TTC549 (cell line): ENCODE measurements around the gene ITPK1.
"Not testable (repeated sequence)": the region's sequence is repeated elsewhere in the genome, so short reads cannot be mapped to it uniquely, and the experiment has no call there.

Experiments
- FAIRE-seq: peaks from 2 replicates; lab custom pipeline; 2012; peaks lifted over from hg19 to GRCh38; lab: Jason Lieb, UNC

Gene ITPK1

GRCh38 chr14:93115821-93116675, at the start of gene ITPK1:
Gene ITPK1, minus strand, starts transcription at chr14:93115925. Its CDS starts 762 bp downstream, at chr14:93115163.
- no peak for FAIRE-seq

- no peak for FAIRE-seq
Measured at GRCh38 chr14:93163564-93163963, 47.8 kb upstream of the ITPK1 start.

GRCh38 chr14:93161411-93161940, 45.8 kb upstream of the ITPK1 start:
- FAIRE-seq, result no peak

GRCh38 chr14:93160353-93160801, 44.7 kb upstream of the ITPK1 start:
- FAIRE-seq, result no peak

- FAIRE-seq, result not testable (repeated sequence)
Measured at GRCh38 chr14:93159625-93160352, 44.1 kb upstream of the ITPK1 start.

- not testable (repeated sequence) for FAIRE-seq
Measured at GRCh38 chr14:93158349-93158748, 42.6 kb upstream of the ITPK1 start.

GRCh38 chr14:93156693-93157369, 41.1 kb upstream of the ITPK1 start:
- no peak for FAIRE-seq

GRCh38 chr14:93155667-93156066, 39.9 kb upstream of the ITPK1 start:
- no peak for FAIRE-seq

GRCh38 chr14:93153121-93153520, 37.4 kb upstream of the ITPK1 start:
- FAIRE-seq, result no peak

GRCh38 chr14:93150227-93151208, 34.8 kb upstream of the ITPK1 start:
- FAIRE-seq, result no peak

GRCh38 chr14:93148979-93149378, 33.3 kb upstream of the ITPK1 start:
- no peak for FAIRE-seq

- FAIRE-seq, result no peak
Measured at GRCh38 chr14:93146119-93146518, 30.4 kb upstream of the ITPK1 start.

- FAIRE-seq, result no peak
Measured at GRCh38 chr14:93142854-93143652, 27.3 kb upstream of the ITPK1 start.

- FAIRE-seq, result no peak
Measured at GRCh38 chr14:93137864-93138263, 22.1 kb upstream of the ITPK1 start.

- FAIRE-seq, result not testable (repeated sequence)
Measured at GRCh38 chr14:93136508-93136907, 20.8 kb upstream of the ITPK1 start.

- no peak for FAIRE-seq
Measured at GRCh38 chr14:93136009-93136408, 20.3 kb upstream of the ITPK1 start.

- no peak for FAIRE-seq
Measured at GRCh38 chr14:93135399-93135798, 19.7 kb upstream of the ITPK1 start.

- FAIRE-seq, result no peak
Measured at GRCh38 chr14:93133464-93133863, 17.7 kb upstream of the ITPK1 start.

GRCh38 chr14:93132472-93133065, 16.8 kb upstream of the ITPK1 start:
- no peak for FAIRE-seq

GRCh38 chr14:93131257-93131820, 15.6 kb upstream of the ITPK1 start:
- not testable (repeated sequence) for FAIRE-seq
